Endothelial cell of umbilical vein (primary cell): Measurements from ENCODE around the gene STRBP.

Experiments
- CTCF ChIP-seq, 2 donors: IDR thresholded peaks; 1 replicate in 1 of 2; 2 replicates in 1 of 2; pipeline ENCODE4 v1.5.1; 2011; ENCODE audit warnings: low read length in 2 of 2, mild to moderate bottlenecking in 2 of 2, moderate library complexity in 2 of 2, control low read depth in 1 of 2, inconsistent platforms in 1 of 2, low read depth in 1 of 2; ENCODE audit not compliant: insufficient read depth in 1 of 2; ENCODE audit errors: extremely low read depth in 1 of 2
- EZH2 ChIP-seq: IDR thresholded peaks from 2 replicates; pipeline ENCODE4 v1.6.1; 2012; ENCODE audit warnings: borderline replicate concordance, low read depth, mild to moderate bottlenecking, moderate library complexity, low read length, inconsistent platforms; ENCODE audit not compliant: severe bottlenecking
- FOS ChIP-seq: IDR thresholded peaks from 2 replicates; pipeline ENCODE4 v1.6.1; 2011; ENCODE audit warnings: mild to moderate bottlenecking, low read length, moderate library complexity, borderline replicate concordance; ENCODE audit not compliant: insufficient read depth
- JUN ChIP-seq: IDR thresholded peaks from 2 replicates; pipeline ENCODE4 v1.6.1; 2011; ENCODE audit warnings: borderline replicate concordance, low read depth; ENCODE audit not compliant: insufficient read length, insufficient read depth
- MAX ChIP-seq: IDR thresholded peaks from 2 replicates; pipeline ENCODE4 v1.6.1; 2011; ENCODE audit not compliant: insufficient read depth, insufficient read length
- MYC ChIP-seq: IDR thresholded peaks from one replicate; pipeline ENCODE4 v1.6.1; 2011; ENCODE audit warnings: mild to moderate bottlenecking, low read depth, low read length
- POLR2A ChIP-seq: IDR thresholded peaks from 2 replicates; pipeline ENCODE4 v1.6.1; 2012; ENCODE audit warnings: low read depth, mild to moderate bottlenecking, control low read depth, low read length
- POLR2AphosphoS5 ChIP-seq: IDR thresholded peaks from 2 replicates; pipeline ENCODE4 v1.6.1; 2012; ENCODE audit warnings: low read depth, mild to moderate bottlenecking, control low read depth, low read length, moderate library complexity; ENCODE audit not compliant: insufficient read depth

DNA sequence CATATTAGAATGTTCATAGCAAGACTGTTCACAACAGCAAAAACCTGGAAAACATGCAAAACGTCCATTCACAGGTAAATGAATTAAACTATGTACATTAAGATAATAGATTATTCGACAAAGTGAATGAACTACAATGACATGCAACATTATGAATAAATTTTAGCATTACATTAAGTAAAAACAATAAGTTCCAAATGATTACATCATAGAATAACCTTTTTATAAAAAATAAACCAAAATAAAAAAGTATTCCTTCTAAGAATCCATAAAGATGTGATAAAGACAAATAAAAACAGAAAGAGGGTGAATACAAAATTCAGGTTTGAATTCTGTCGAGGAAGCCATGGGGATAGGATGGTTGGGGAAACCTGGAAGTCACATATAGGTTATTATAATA is 57.3 kb downstream of the STRBP start:
- no peak for TF ChIP-seq MAX
- no peak for TF ChIP-seq CTCF (IDR thresholded peaks at IDR 0.05; ENCODE audit: extremely low read depth in 1 of 2, insufficient read depth in 1 of 2, low read depth in 1 of 2, low read length in 2 of 2)
- TF ChIP-seq POLR2A: no peak
- TF ChIP-seq EZH2: no peak
- no peak for TF ChIP-seq POLR2AphosphoS5
- TF ChIP-seq JUN: no peak
- no peak for TF ChIP-seq MYC
- no peak for TF ChIP-seq FOS
